ENCODE measurements around the gene OSGEP. TPM values are rescaled to one million over a fixed set of nuclear protein-coding genes. Genes with fewer than 3 reads are reported as not detected.

The OSGEP gene
- total RNA-seq, 1 experiment from 2014 or later, result 21.8 TPM

DNA sequence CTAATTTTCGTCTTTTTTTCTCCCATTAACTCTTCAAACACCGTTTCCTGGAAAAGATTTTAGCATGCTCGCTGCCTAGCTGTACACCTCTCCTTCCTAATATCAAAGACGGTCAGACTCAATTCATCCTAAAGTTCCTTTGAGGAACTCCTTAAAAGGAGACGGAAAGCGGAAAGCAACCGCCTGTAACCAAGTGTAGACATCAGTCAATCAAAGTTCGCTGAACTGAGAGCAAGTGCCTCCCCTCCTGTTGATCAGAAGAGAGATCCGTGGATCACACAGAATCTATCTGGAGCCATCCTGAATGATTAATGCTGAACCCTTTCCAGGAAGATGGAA is 40.9 kb downstream of the OSGEP start (continued):
- no peak for TF ChIP-seq EGR1 (IDR thresholded peaks at IDR 0.05; ENCODE audit: low read depth)

DNA sequence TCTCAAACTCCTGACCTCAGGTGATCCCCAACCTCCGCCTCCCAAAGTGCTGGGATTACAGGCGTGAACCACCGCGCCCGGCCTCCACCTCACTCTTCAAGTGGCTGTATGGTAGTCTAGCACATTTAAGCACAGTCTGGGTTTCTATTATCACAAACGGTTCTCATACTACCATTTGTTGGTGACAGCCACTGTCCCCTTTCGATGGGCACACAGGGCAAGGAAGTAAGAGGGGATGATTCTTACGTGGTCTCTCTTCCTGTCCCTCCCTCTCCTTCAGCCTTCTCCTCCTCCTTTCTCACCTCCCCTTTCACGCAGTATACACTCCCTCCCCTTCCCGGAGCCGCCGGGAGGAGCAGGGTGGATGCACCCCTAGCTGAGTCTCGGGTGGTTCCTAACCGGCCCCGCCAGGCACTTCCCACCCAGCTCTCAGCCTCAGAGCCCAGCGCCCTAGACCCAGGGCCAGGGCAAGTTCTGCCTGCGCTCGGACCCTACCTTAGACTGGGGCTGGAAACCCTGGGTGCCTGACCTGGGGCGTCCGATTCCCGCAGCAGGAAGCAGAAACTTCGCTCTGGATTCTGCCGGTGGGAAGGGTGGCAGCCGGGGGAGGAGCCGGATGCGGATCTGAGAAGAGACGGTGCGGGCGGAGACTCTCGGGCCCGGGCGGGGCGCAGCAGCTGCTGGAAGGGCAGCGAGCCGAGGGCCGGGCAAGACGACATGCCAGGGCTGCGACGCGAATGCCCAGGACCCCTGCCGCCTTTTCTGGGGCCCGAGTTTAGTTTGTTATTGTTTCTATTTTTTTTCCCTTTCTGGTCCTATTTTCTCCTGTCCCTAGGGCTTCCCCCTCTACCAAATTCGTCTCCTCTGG is 41.5 kb downstream of the OSGEP start, which contains the start of gene TEP1:
Gene TEP1 (minus strand): TSS at position 626 of the 868 bp plus-strand sequence. CDS start 5,062 bp downstream, outside the sequence.
- Histone ChIP-seq H3K27ac (ENCODE audit: low read depth, low read length) (peak within 1 kb of the TSS; percentile 98), H3K27me3 (ENCODE audit: insufficient read depth, low read length) (no peaks in the 10 kb centered on the region), H3K9me3 (ENCODE audit: control insufficient read depth in 1 of 2, insufficient read depth in 1 of 2, low read depth in 1 of 2, low read length in 2 of 2) (no peaks in the 10 kb centered on the region), H3K79me2 (ENCODE audit: insufficient read depth, low read length) (peaks cover 19% of the 10 kb centered on the region), H3K4me3 (replicated peaks in 1 of 2; ENCODE audit: low read depth in 1 of 2, low read length in 2 of 2) (peak within 1 kb of the TSS; percentile 91 to 96), H3K9ac (ENCODE audit: low read length) (peak within 1 kb of the TSS; percentile 86), H3K36me3 (ENCODE audit: control insufficient read depth in 1 of 2, insufficient read depth in 2 of 2, low read length in 2 of 2) (peaks cover 0 to under 1% of the 10 kb centered on the region in 2 experiments; a peak in 1 of 4 replicates), H4K20me1 (ENCODE audit: insufficient read depth) (no peaks in the 10 kb centered on the region), H2AFZ (ENCODE audit: low read depth, low read length, poor library complexity, severe bottlenecking) (peak within 1 kb of the TSS; percentile 94), H3K4me1 (ENCODE audit: control insufficient read depth in 1 of 2, insufficient read depth in 2 of 2, low read length in 2 of 2) (peaks cover 11 to 41% of the 10 kb centered on the region in 2 experiments), H3K9me2 (ENCODE audit: insufficient read depth) (no peaks in the 10 kb centered on the region), H3K4me2 (ENCODE audit: low read length) (peak within 1 kb of the TSS; percentile 92)
- ChIA-PET RAD21 (ENCODE audit: low non-redundant PET in 1 of 2, low total read pairs in 2 of 2, uncharacterized antibody in 2 of 2, unreplicated experiment in 2 of 2) (interaction anchor here in 1 of 2 experiments (0.6 kb wide), 1 partner anchor 50 kb away, joined by 3 read pairs; no protein-coding TSS in a partner anchor), CTCF (interaction anchor here (0.9 to 1.5 kb wide), 3 partner anchors 48 to 74 kb away, joined by 3 to 4 read pairs (median 3); partner anchors contain the start of gene PIP4P1), POLR2A (interaction anchor here (0.6 to 3.8 kb wide), 7 partner anchors 9 to 425 kb away, joined by 3 to 30 read pairs (median 8); partner anchors contain the start of genes APEX1, OSGEP, PARP2 and PIP4P1)
- intact Hi-C loops (cut with micrococcal nuclease), result loop anchor here (1.0 to 5.0 kb wide), 2 partner anchors 71 to 196 kb away; partner anchors contain the start of gene PARP2
- TSS peak; percentile 74 for BruUV-seq (replicated peaks)
- ATAC-seq, result peak; percentile 93
- peak; percentile 58 for DNase-seq (ENCODE audit: low read depth, low spot score)
- TF ChIP-seq TCF7L2 (IDR thresholded peaks at IDR 0.05; ENCODE audit: borderline replicate concordance, extremely low read depth, insufficient read depth, insufficient read length) (peak; percentile 39), ELF1 (IDR thresholded peaks at IDR 0.05; ENCODE audit: borderline replicate concordance, low read depth) (no peak), ZFX (IDR thresholded peaks at IDR 0.05) (no peak), POLR2A (IDR thresholded peaks at IDR 0.05; ENCODE audit: borderline replicate concordance, extremely low read depth, insufficient read depth, insufficient read length) (no peak), YY1 (IDR thresholded peaks at IDR 0.05; ENCODE audit: extremely low read depth, insufficient replicate concordance, low read depth, low read length) (peak; percentile 44), SIN3A (IDR thresholded peaks at IDR 0.05; ENCODE audit: low read depth) (peak; percentile 75), FOSL1 (IDR thresholded peaks at IDR 0.05; ENCODE audit: low read depth) (no peak), EGR1 (IDR thresholded peaks at IDR 0.05; ENCODE audit: low read depth) (no peak), CEBPB (IDR thresholded peaks at IDR 0.05; ENCODE audit: low read depth) (no peak)
- TF ChIP-seq, protein P1, sequence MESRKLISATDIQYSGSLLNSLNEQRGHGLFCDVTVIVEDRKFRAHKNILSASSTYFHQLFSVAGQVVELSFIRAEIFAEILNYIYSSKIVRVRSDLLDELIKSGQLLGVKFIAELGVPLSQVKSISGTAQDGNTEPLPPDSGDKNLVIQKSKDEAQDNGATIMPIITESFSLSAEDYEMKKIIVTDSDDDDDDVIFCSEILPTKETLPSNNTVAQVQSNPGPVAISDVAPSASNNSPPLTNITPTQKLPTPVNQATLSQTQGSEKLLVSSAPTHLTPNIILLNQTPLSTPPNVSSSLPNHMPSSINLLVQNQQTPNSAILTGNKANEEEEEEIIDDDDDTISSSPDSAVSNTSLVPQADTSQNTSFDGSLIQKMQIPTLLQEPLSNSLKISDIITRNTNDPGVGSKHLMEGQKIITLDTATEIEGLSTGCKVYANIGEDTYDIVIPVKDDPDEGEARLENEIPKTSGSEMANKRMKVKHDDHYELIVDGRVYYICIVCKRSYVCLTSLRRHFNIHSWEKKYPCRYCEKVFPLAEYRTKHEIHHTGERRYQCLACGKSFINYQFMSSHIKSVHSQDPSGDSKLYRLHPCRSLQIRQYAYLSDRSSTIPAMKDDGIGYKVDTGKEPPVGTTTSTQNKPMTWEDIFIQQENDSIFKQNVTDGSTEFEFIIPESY (IDR thresholded peaks at IDR 0.05; ENCODE audit: extremely low read depth, insufficient replicate concordance, low read length), result no peak
- TF ChIP-seq, protein P2, sequence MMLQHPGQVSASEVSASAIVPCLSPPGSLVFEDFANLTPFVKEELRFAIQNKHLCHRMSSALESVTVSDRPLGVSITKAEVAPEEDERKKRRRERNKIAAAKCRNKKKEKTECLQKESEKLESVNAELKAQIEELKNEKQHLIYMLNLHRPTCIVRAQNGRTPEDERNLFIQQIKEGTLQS (IDR thresholded peaks at IDR 0.05), result no peak
- TF ChIP-seq, protein P3, sequence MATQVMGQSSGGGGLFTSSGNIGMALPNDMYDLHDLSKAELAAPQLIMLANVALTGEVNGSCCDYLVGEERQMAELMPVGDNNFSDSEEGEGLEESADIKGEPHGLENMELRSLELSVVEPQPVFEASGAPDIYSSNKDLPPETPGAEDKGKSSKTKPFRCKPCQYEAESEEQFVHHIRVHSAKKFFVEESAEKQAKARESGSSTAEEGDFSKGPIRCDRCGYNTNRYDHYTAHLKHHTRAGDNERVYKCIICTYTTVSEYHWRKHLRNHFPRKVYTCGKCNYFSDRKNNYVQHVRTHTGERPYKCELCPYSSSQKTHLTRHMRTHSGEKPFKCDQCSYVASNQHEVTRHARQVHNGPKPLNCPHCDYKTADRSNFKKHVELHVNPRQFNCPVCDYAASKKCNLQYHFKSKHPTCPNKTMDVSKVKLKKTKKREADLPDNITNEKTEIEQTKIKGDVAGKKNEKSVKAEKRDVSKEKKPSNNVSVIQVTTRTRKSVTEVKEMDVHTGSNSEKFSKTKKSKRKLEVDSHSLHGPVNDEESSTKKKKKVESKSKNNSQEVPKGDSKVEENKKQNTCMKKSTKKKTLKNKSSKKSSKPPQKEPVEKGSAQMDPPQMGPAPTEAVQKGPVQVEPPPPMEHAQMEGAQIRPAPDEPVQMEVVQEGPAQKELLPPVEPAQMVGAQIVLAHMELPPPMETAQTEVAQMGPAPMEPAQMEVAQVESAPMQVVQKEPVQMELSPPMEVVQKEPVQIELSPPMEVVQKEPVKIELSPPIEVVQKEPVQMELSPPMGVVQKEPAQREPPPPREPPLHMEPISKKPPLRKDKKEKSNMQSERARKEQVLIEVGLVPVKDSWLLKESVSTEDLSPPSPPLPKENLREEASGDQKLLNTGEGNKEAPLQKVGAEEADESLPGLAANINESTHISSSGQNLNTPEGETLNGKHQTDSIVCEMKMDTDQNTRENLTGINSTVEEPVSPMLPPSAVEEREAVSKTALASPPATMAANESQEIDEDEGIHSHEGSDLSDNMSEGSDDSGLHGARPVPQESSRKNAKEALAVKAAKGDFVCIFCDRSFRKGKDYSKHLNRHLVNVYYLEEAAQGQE (IDR thresholded peaks at IDR 0.05; ENCODE audit: low read depth), result no peak
- TF ChIP-seq, protein P4, sequence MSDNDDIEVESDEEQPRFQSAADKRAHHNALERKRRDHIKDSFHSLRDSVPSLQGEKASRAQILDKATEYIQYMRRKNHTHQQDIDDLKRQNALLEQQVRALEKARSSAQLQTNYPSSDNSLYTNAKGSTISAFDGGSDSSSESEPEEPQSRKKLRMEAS (IDR thresholded peaks at IDR 0.05), result peak; percentile 22; the same call in 1 of the 2 replicates
- TF ChIP-seq, protein P5, sequence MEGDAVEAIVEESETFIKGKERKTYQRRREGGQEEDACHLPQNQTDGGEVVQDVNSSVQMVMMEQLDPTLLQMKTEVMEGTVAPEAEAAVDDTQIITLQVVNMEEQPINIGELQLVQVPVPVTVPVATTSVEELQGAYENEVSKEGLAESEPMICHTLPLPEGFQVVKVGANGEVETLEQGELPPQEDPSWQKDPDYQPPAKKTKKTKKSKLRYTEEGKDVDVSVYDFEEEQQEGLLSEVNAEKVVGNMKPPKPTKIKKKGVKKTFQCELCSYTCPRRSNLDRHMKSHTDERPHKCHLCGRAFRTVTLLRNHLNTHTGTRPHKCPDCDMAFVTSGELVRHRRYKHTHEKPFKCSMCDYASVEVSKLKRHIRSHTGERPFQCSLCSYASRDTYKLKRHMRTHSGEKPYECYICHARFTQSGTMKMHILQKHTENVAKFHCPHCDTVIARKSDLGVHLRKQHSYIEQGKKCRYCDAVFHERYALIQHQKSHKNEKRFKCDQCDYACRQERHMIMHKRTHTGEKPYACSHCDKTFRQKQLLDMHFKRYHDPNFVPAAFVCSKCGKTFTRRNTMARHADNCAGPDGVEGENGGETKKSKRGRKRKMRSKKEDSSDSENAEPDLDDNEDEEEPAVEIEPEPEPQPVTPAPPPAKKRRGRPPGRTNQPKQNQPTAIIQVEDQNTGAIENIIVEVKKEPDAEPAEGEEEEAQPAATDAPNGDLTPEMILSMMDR (IDR thresholded peaks at IDR 0.05 in 2 of 3, conservative IDR thresholded peaks at IDR 0.05 in 1 of 3; ENCODE audit: borderline replicate concordance in 1 of 3, insufficient read depth in 1 of 3, low read depth in 2 of 3, low read length in 2 of 3), result no peak

All from HCT116 (cell line).